Sigmoid colon (tissue), 7 donors: Measurements from ENCODE around the gene CPE. TPM values are rescaled to one million over a fixed set of nuclear protein-coding genes. Genes with fewer than 3 reads are reported as not detected.

Source experiments
- DNase-seq: peaks from one replicate; pipeline ENCODE4 v3.0.0-alpha.2; 2019
- H3K27ac ChIP-seq, 4 donors: fragments of 200-600 bp; sonication (generic); one replicate each; pipeline ENCODE4 v1.5.1; 2016 to 2019; ENCODE audit warnings: mild to moderate bottlenecking in 1 of 4
- H3K27me3 ChIP-seq, 3 donors: fragments of 200-600 bp; sonication (generic); one replicate each; pipeline ENCODE4 v1.5.1; 2019; ENCODE audit warnings: mild to moderate bottlenecking in 1 of 3
- H3K36me3 ChIP-seq, 4 donors: fragments of 200-600 bp; sonication (generic); one replicate each; pipeline ENCODE4 v1.5.1; 2016 to 2019
- H3K4me1 ChIP-seq, 4 donors: fragments of 200-600 bp; sonication (generic); one replicate each; pipeline ENCODE4 v1.5.1; 2017 to 2019
- H3K4me3 ChIP-seq, 4 donors: fragments of 200-600 bp; sonication (generic); one replicate each; pipeline ENCODE4 v1.5.1; 2017 to 2019; ENCODE audit warnings: mild to moderate bottlenecking in 2 of 4, moderate library complexity in 1 of 4
- H3K9me3 ChIP-seq, 4 donors: fragments of 200-600 bp in 3 of 4; sonication (generic) in 3 of 4; one replicate each; pipeline versions ENCODE4 v1.5.1 to v1.6.1; 2013 to 2019
- CTCF ChIP-seq, 4 experiments: fragments of 450-650 bp in 3 of 4; fragments of 200-600 bp in 1 of 4; IDR thresholded peaks; one replicate each; pipeline ENCODE4 v1.5.1; 2016 to 2019; ENCODE audit warnings: antibody characterized with exemption in 4 of 4, mild to moderate bottlenecking in 3 of 4, moderate library complexity in 2 of 4
- EP300 ChIP-seq, 4 donors: sonication (generic); formaldehyde crosslinking; IDR thresholded peaks; one replicate each; pipeline ENCODE4 v1.6.1; 2017; ENCODE audit warnings: antibody characterized with exemption in 4 of 4
- POLR2A ChIP-seq, 2 donors: fragments of 450-650 bp; IDR thresholded peaks; one replicate each; pipeline ENCODE4 v1.6.1; 2016; ENCODE audit warnings: antibody characterized with exemption in 2 of 2, mild to moderate bottlenecking in 2 of 2, moderate library complexity in 2 of 2
- POLR2AphosphoS5 ChIP-seq, 4 donors: sonication (generic); formaldehyde crosslinking; IDR thresholded peaks; one replicate each; pipeline ENCODE4 v1.6.1; 2017; ENCODE audit warnings: antibody characterized with exemption in 4 of 4
- WGBS, 2 donors: extraction: QIAGEN DNeasy Blood & Tissue Kit; methylation state at CpG; one replicate each; pipeline ENCODE4 v1.1.7; 2013; 5-methylcytosine and 5-hydroxymethylcytosine counted together
- intact Hi-C: fragments of 100-400 bp; cut with DNase I; formaldehyde crosslinking; loops from one replicate; pipeline ENCODE4 v1.15.1; 2023
- polyA plus RNA-seq, 3 donors: library from polyadenylated mRNA; stranded (reverse); fragments of 200-250 nt; gene quantifications; one replicate each; pipeline ENCODE4 v1.2.3, GENCODE V29; 2013
- total RNA-seq, 4 donors: library from RNA; depleted of rRNA; stranded (reverse); fragments of >200 nt; gene quantifications; one replicate each; pipeline ENCODE4 v1.1.0, GENCODE V29; 2016
- donor health status: healthy with polysubstance abuse.
- donor health status: Bipolar disorder and iron deficiency.
- donor health status: healthy.

Gene CPE
- total and polyA plus RNA-seq, 7 donors: 5.4 to 64.5 (median 31.8) TPM

- H3K4me3 ChIP-seq: no peak overlapping the region
- H3K9me3 ChIP-seq: no peaks in the 10 kb centered on the region
- 89 to 90% methylated on average over 9 of the region's 9 CpGs for WGBS, 2 donors
- intact Hi-C loops: no loop called here
- H3K27me3 ChIP-seq: no peaks in the 10 kb centered on the region
- no peak for TF ChIP-seq EP300 (IDR thresholded peaks at IDR 0.05)
- TF ChIP-seq POLR2A (IDR thresholded peaks at IDR 0.05): no peak
- TF ChIP-seq POLR2AphosphoS5 (IDR thresholded peaks at IDR 0.05): no peak
- no peak for TF ChIP-seq CTCF (IDR thresholded peaks at IDR 0.05)
- H3K36me3 ChIP-seq: no peaks in the 10 kb centered on the region
- peaks cover 0 to 54% (median 40%) of the 10 kb centered on the region in 4 donors for H3K4me1 ChIP-seq
- peak overlapping the region; percentile 57 to 65 (median 61) for H3K27ac ChIP-seq
- DNase-seq: no peak
Measured at GRCh38 chr4:165507381-165507780, 128.6 kb downstream of the CPE start.

- Histone ChIP-seq H3K27ac (peak overlapping the region in 1 of 4 donors; percentile 62), H3K36me3 (no peaks in the 10 kb centered on the region), H3K4me3 (no peak overlapping the region), H3K4me1 (peaks cover 0 to 65% (median 49%) of the 10 kb centered on the region in 4 donors), H3K27me3 (no peaks in the 10 kb centered on the region), H3K9me3 (no peaks in the 10 kb centered on the region)
- TF ChIP-seq POLR2AphosphoS5 (IDR thresholded peaks at IDR 0.05): no peak
- no peak for TF ChIP-seq POLR2A (IDR thresholded peaks at IDR 0.05)
- TF ChIP-seq EP300 (IDR thresholded peaks at IDR 0.05): no peak
- TF ChIP-seq CTCF (IDR thresholded peaks at IDR 0.05): no peak
- no peak for DNase-seq
- WGBS, 2 donors: 94 to 97% methylated on average over 6 of the region's 6 CpGs
- intact Hi-C loops: no loop called here
Measured at GRCh38 chr4:165508372-165509120, 129.7 kb downstream of the CPE start.

GRCh38 chr4:165512424-165512823 lies 133.6 kb downstream of the CPE start:
- H3K4me1 ChIP-seq: peaks cover 0 to 41% (median 33%) of the 10 kb centered on the region in 4 donors
- H3K4me3 ChIP-seq: no peak overlapping the region
- H3K27me3 ChIP-seq: no peaks in the 10 kb centered on the region
- TF ChIP-seq CTCF (IDR thresholded peaks at IDR 0.05) (no peak), POLR2AphosphoS5 (IDR thresholded peaks at IDR 0.05) (peak in 2 of 4 donors; percentile 13 to 31), EP300 (IDR thresholded peaks at IDR 0.05) (no peak)
- H3K27ac ChIP-seq: no peak overlapping the region
- 65 to 68% methylated on average over 5 of the region's 5 CpGs for WGBS, 2 donors
- DNase-seq: no peak
- H3K36me3 ChIP-seq: no peaks in the 10 kb centered on the region
- intact Hi-C loops: no loop called here
- H3K9me3 ChIP-seq: no peaks in the 10 kb centered on the region

GRCh38 chr4:165514739-165515138 lies 135.9 kb downstream of the CPE start:
- DNase-seq: no peak
- peaks cover 0 to 36% (median 28%) of the 10 kb centered on the region in 4 donors for H3K4me1 ChIP-seq
- H3K9me3 ChIP-seq: no peaks in the 10 kb centered on the region
- no peak overlapping the region for H3K4me3 ChIP-seq
- WGBS, 2 donors: 80 to 86% methylated on average over 2 of the region's 2 CpGs
- intact Hi-C loops: no loop called here
- H3K27ac ChIP-seq: no peak overlapping the region
- TF ChIP-seq POLR2AphosphoS5 (IDR thresholded peaks at IDR 0.05) (no peak), EP300 (IDR thresholded peaks at IDR 0.05) (no peak), CTCF (IDR thresholded peaks at IDR 0.05) (no peak), POLR2A (IDR thresholded peaks at IDR 0.05) (no peak)
- no peaks in the 10 kb centered on the region for H3K36me3 ChIP-seq
- H3K27me3 ChIP-seq: no peaks in the 10 kb centered on the region
